Panc1 (cell line): ENCODE results near the gene OR5M11. TPM values are rescaled to one million over a fixed set of nuclear protein-coding genes. Genes with fewer than 3 reads are reported as not detected.

Experiments
- ATAC-seq: fragments of 200-7000 bp; cut with Tn5 transposase; 2 replicates; pipeline ENCODE4 v1.9.1; 2020; ENCODE audit warnings: mild to moderate bottlenecking, moderate library complexity
- BruUV-seq: library from RNA; stranded (reverse); fragments of 400-500 nt; replicated peaks from 2 replicates; lab custom pipeline; 2021; lab: Mats Ljungman, UMichigan
- CTCF ChIA-PET: fragments of 300-600 bp; sonication (Branson Sonifier 250); formaldehyde crosslinking; loops from one replicate; lab custom pipeline; 2022; ENCODE audit warnings: antibody characterized with exemption; lab: Charles Lee
- POLR2A ChIA-PET: fragments of 300-600 bp; sonication (Branson Sonifier 250); formaldehyde crosslinking; loops from one replicate; lab custom pipeline; 2022; ENCODE audit warnings: antibody characterized with exemption; lab: Charles Lee
- DNase-seq: peaks from one replicate; pipeline ENCODE4 v3.0.0-alpha.2; 2010; ENCODE audit warnings: low read depth, low spot score
- H3K27ac ChIP-seq: 2 replicates; pipeline ENCODE4 v1.5.1; 2011; ENCODE audit warnings: mild to moderate bottlenecking, low read length, inconsistent platforms
- H3K27me3 ChIP-seq: fragments of 200-500 bp; sonication (Bioruptor generic); 2 replicates; pipeline ENCODE4 v1.6.0; 2014; ENCODE audit warnings: low read length, inconsistent platforms; ENCODE audit not compliant: control insufficient read depth, insufficient read depth
- H3K36me3 ChIP-seq: fragments of 200-500 bp; sonication (Bioruptor generic); 2 replicates; pipeline ENCODE4 v1.5.1; 2014; ENCODE audit warnings: inconsistent platforms, mild to moderate bottlenecking, low read length, moderate library complexity; ENCODE audit not compliant: control insufficient read depth, insufficient read depth
- H3K4me1 ChIP-seq: 2 replicates; pipeline ENCODE4 v1.5.1; 2011; ENCODE audit warnings: inconsistent platforms, mild to moderate bottlenecking, low read length, moderate library complexity; ENCODE audit not compliant: control insufficient read depth, insufficient read depth
- H3K4me3 ChIP-seq, 2 experiments: 2 replicates each; pipeline ENCODE4 v1.5.1; 2011 to 2012; ENCODE audit warnings: low read depth in 2 of 2, low read length in 2 of 2, mild to moderate bottlenecking in 2 of 2, inconsistent platforms in 1 of 2, moderate library complexity in 1 of 2
- H3K9me3 ChIP-seq: fragments of 200-500 bp; sonication (Bioruptor generic); 2 replicates; pipeline ENCODE4 v1.5.1; 2014; ENCODE audit warnings: low read depth, mild to moderate bottlenecking, inconsistent platforms, low read length, moderate library complexity; ENCODE audit not compliant: control insufficient read depth, insufficient read depth
- CTCF ChIP-seq: fragments of 450-650 bp; IDR thresholded peaks from 2 replicates; pipeline ENCODE4 v1.5.1; 2017; ENCODE audit warnings: mild to moderate bottlenecking
- POLR2AphosphoS5 ChIP-seq: IDR thresholded peaks from 2 replicates; pipeline ENCODE4 v1.6.1; 2012; ENCODE audit warnings: mild to moderate bottlenecking, low read depth, low read length, moderate library complexity
- REST ChIP-seq, 2 experiments: IDR thresholded peaks; 2 replicates each; pipeline ENCODE4 v1.6.1; 2011 to 2012; ENCODE audit warnings: low read depth in 2 of 2, control low read depth in 1 of 2, low read length in 1 of 2, mild to moderate bottlenecking in 1 of 2, moderate library complexity in 1 of 2; ENCODE audit not compliant: insufficient read depth in 1 of 2
- SIN3A ChIP-seq: IDR thresholded peaks from 2 replicates; pipeline ENCODE4 v1.6.1; 2012; ENCODE audit warnings: low read depth, mild to moderate bottlenecking, low read length, moderate library complexity, borderline replicate concordance; ENCODE audit not compliant: insufficient read depth
- TCF7L2 ChIP-seq: IDR thresholded peaks from 2 replicates; pipeline ENCODE4 v1.6.1; 2011; ENCODE audit warnings: mild to moderate bottlenecking, low read depth, low read length, inconsistent platforms
- in situ Hi-C: cut with HindIII; loops from 2 replicates; pipeline ENCODE4 v1.10.0; 2016; ENCODE audit warnings: low sequenced_read_pairs, low pct_unique_long_range_greater_than_20kb
- intact Hi-C: fragments of 100-400 bp; cut with micrococcal nuclease; formaldehyde crosslinking; loops from one replicate; pipeline ENCODE4 v1.10.0; 2022; ENCODE audit not compliant: unreplicated experiment
- total RNA-seq: library from RNA; stranded (reverse); gene quantifications from one replicate; pipeline ENCODE4 v1.2.1, GENCODE V29; 2021; ENCODE audit not compliant: unreplicated experiment

The OR5M11 gene
- total RNA-seq, 1 experiment from 2014 or later: not detected

GRCh38 chr11:56543739-56544138 lies 682 bp upstream of the OR5M11 start:
- DNase-seq (no peak), ATAC-seq (no peak)
- Histone ChIP-seq H3K36me3 (no peaks in the 10 kb centered on the region), H3K4me3 (no peak overlapping the region), H3K27me3 (no peaks in the 10 kb centered on the region), H3K27ac (no peak overlapping the region), H3K9me3 (no peaks in the 10 kb centered on the region), H3K4me1 (no peaks in the 10 kb centered on the region)
- in situ Hi-C loops (no loop called here), intact Hi-C loops (no loop called here)
- ChIA-PET CTCF (no interaction called here), POLR2A (no interaction called here)
- no peak for TF ChIP-seq SIN3A
- TF ChIP-seq REST (IDR thresholded peaks at IDR 0.05; ENCODE audit: insufficient read depth in 1 of 2, low read depth in 2 of 2, low read length in 1 of 2): no peak
- TF ChIP-seq POLR2AphosphoS5: no peak
- no peak for TF ChIP-seq TCF7L2
- no peak for TF ChIP-seq CTCF
- no TSS peak for BruUV-seq

GRCh38 chr11:56533054-56533740 lies 9.9 kb downstream of the OR5M11 start:
- ATAC-seq: no peak
- TF ChIP-seq CTCF (no peak), SIN3A (no peak), REST (IDR thresholded peaks at IDR 0.05; ENCODE audit: insufficient read depth in 1 of 2, low read depth in 2 of 2, low read length in 1 of 2) (no peak), POLR2AphosphoS5 (no peak), TCF7L2 (no peak)

More at GRCh38 chr11:56533054-56533740, 9.9 kb downstream of the OR5M11 start:
- BruUV-seq: no TSS peak
- H3K9me3 ChIP-seq: no peaks in the 10 kb centered on the region
- no peaks in the 10 kb centered on the region for H3K36me3 ChIP-seq
- no peak overlapping the region for H3K4me3 ChIP-seq
- H3K27me3 ChIP-seq: no peaks in the 10 kb centered on the region
- in situ Hi-C loops: no loop called here
- H3K4me1 ChIP-seq: no peaks in the 10 kb centered on the region
- ChIA-PET POLR2A (no interaction called here), CTCF (no interaction called here)
- H3K27ac ChIP-seq: no peak overlapping the region
- intact Hi-C loops: no loop called here
- no peak for DNase-seq
